Stimulated activated naive CD4-positive, alpha-beta T cell (primary cell): ENCODE measurements around the gene NDUFB2.
A peak's percentile ranks its signal among the peaks of the same experiment; 100 is the strongest.
"Not testable (repeated sequence)": the region's sequence is repeated elsewhere in the genome, so short reads cannot be mapped to it uniquely, and the experiment has no call there.

Experiments
- DNase-seq, 6 experiments: peaks; one replicate each; lab custom pipeline; 2025; lab: John Stamatoyannopoulos, UW

NDUFB2 gene

GRCh38 chr7:140696680-140697446, at the start of gene NDUFB2:
TSS of gene NDUFB2 (plus strand) at chr7:140696708. CDS start at chr7:140696745, 37 bp downstream.
- DNase-seq, result peak; percentile 62 to 93 (median 88)

DNA sequence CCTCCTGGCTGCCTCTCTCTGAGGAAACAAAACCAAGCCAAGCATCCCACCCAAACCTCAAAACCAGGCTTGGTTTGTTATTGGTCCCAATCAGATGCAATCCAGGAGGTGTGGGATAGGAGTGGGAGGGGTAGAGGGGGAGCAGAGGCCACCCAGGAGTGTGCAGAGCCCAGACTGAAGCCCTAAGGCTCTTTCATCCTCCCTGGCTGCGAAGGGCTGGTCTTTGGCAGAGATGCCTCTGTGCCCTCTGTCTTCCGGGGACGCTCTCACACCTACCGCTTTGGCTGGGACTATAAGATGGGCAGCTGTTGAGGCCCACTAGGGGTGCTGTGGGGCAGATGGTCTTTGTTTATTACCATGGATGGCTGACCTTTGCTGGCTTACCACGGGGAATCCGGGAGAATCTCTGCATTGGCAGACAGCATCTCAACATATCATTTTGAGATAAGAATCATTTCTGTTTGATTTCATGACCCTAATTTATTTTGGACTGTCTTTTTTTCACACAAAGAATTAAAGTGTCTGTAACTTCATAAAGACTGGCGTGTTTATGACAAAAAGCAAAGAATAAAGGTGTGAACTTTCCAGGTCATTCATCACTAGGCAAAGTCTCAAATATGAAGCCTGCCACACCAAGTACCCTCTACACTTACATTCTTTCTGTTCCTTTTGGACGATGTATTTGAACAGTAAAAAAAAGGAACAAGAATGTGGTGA, 49.4 kb upstream of the NDUFB2 start:
- DNase-seq, result peak in 3 of 6 experiments; percentile 7 to 16 (median 11)

- DNase-seq, result no peak
Observed at GRCh38 chr7:140649556-140650205, 46.8 kb upstream of the NDUFB2 start.

- DNase-seq, result no peak
Observed at GRCh38 chr7:140650367-140650766, 46.1 kb upstream of the NDUFB2 start.

GRCh38 chr7:140653319-140654108, 43.0 kb upstream of the NDUFB2 start:
- DNase-seq, result peak in 4 of 6 experiments; percentile 3 to 56 (median 10)

GRCh38 chr7:140654109-140654387, 42.5 kb upstream of the NDUFB2 start:
- DNase-seq, result no peak

DNA sequence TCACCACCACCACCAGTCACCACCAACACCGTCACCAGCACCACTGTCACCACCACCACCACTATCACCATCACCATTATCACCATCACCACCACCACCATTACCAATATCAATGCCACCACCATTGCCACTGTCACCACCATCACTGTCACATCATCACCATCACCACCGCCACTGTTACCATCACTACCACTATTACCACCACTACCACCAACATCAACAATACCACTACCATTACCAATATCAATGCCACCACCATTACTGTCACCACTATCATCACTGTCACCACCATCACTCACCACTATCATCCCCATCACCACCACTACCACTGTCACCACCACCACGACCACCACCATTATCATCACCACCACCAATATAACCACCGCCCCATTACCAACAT, 41.8 kb upstream of the NDUFB2 start:
- no peak for DNase-seq

GRCh38 chr7:140655511-140656408, 40.7 kb upstream of the NDUFB2 start:
- DNase-seq, result no peak

GRCh38 chr7:140656548-140657515, 39.7 kb upstream of the NDUFB2 start:
- DNase-seq, result peak in 4 of 6 experiments; percentile 5 to 48 (median 14)

DNA sequence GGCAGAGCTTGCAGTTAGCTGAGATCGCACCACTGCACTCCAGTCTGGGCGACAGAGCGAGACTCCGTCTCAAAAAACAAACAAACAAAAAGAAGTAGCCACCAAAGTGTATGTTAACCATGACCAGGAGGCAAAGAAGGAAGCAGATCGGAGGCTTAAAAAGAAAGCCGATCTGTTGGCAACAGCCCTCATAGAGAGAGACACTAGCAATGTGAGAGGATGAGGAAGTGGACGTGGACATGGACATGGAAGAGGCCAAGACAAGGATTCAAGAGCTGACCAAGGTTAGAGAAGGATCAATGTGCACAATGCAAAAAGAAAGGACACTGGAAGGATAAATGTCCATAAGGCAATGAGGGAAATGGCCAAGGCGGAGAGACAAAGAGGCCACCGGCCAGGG, 38.6 kb upstream of the NDUFB2 start:
- no peak for DNase-seq

DNA sequence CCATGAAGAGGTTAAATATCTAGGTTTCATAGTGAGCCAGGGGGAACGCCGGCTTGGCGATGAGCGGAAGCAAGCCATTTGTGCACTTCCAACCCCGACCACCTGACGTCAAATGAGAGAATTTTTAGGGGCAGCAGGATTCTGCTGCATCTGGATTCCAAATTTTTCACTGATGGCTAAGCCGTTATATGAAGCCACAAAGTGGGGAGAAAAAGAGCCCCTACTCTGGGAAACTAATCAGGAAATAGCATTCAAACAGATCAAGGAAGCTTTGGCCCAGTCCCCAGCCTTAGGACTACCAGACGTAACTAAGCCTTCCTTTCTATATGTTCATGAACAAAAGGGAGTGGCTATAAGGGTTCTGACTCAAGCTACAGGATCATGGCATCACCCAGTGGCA, 36.7 kb upstream of the NDUFB2 start:
- no peak for DNase-seq

DNA sequence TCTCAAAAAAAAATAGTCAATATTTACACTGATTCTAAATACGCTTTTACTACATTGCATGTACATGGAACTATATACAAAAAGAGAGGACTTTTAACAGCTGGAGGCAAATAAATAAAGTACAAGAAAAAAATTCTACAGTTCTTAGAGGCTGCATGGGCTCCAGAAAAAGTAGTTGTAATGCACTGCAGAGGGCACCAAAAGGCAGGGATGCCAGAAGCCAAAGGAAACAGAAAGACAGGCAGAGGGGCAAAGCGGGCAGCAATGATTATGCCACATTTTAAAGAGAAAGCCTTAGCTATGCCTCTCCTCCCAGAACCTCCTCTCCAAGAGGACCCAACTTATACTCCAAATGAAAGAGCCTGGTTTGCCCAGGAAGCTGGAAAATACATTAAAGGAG, 35.4 kb upstream of the NDUFB2 start:
- no peak for DNase-seq

- not testable (repeated sequence) for DNase-seq
Observed at GRCh38 chr7:140662938-140663337, 33.6 kb upstream of the NDUFB2 start.

- DNase-seq, result no peak
Observed at GRCh38 chr7:140667476-140667875, 29.0 kb upstream of the NDUFB2 start.

GRCh38 chr7:140668641-140669040, 27.9 kb upstream of the NDUFB2 start:
- no peak for DNase-seq

DNA sequence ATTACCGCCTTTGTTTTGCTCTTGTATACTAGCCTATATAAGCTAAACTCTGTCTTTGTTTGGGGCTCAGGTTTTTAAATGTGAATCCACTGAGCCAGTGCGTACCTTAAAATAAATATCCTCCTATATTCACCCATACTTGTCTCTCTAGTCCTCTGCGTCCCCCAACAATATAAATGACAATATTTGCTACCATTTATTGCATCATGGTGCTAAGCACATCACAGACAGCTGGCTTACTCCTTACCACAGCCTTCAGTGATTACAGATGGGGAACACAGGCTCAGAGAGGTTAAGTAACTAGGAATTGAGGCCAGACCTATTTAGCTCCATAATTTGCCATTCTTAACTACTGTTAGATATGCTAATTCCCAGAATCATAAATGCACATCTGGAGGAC, 27.2 kb upstream of the NDUFB2 start:
- no peak for DNase-seq

- not testable (repeated sequence) for DNase-seq
Observed at GRCh38 chr7:140669862-140670261, 26.6 kb upstream of the NDUFB2 start.

DNA sequence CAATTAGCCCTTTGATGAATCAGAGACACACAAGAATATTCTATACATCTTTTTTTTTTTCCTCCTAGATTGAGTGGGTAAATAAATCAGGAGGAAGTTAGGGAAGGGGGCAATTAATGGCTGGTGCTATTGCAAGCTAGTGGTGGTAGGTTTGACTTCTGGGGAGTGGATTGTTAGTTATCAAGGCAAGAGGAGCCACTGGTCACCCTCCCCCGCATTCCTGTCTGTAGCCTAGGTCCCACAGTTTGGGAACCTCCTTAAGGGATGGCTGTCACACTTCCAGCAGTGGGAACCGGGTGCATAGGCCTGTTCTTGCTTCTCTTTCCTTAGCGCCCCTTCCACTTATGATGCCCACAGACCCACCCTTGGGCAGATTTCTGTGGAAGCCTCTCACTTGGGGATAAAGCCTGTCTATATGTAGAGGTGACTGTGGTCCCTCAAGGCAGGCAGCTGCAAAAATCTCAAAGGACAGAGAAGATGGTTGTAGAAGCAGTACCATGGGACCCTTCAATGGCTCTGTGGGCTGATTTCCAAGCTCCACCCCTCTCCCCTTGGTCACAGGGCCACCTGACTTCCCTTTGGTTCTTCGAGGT, 26.1 kb upstream of the NDUFB2 start:
- DNase-seq, result no peak

- no peak for DNase-seq
Observed at GRCh38 chr7:140671966-140672365, 24.5 kb upstream of the NDUFB2 start.
